Prostate gland (tissue), 2 donors: Measurements from ENCODE around the gene TENT5A. TPM values are rescaled to one million over a fixed set of nuclear protein-coding genes. Genes with fewer than 3 reads are reported as not detected.

Experiments used
- DNase-seq: peaks from one replicate; pipeline ENCODE4 v3.0.0-alpha.2; 2019; ENCODE audit warnings: low spot score
- H3K27ac ChIP-seq, 2 donors: fragments of 200-600 bp; sonication (generic); 2 replicates each; pipeline ENCODE4 v1.5.1; 2017 to 2019
- H3K27me3 ChIP-seq: fragments of 200-600 bp; sonication (generic); replicated peaks from 2 replicates; pipeline ENCODE4 v1.5.1; 2019; ENCODE audit not compliant: insufficient read depth
- H3K36me3 ChIP-seq, 2 donors: fragments of 200-600 bp; sonication (generic); 1 replicate in 1 of 2; 2 replicates in 1 of 2; pipeline versions ENCODE4 v1.5.1 to v1.8.1; 2017 to 2019
- H3K4me1 ChIP-seq: fragments of 200-600 bp; sonication (generic); replicated peaks from 2 replicates; pipeline ENCODE4 v1.5.1; 2019
- H3K4me3 ChIP-seq, 2 donors: fragments of 200-600 bp; sonication (generic); 2 replicates each; pipeline ENCODE4 v1.5.1; 2017 to 2019
- H3K9me3 ChIP-seq: fragments of 200-600 bp; sonication (generic); 2 replicates; pipeline ENCODE4 v1.5.1; 2017
- POLR2A ChIP-seq: fragments of 450-650 bp; IDR thresholded peaks from one replicate; pipeline ENCODE4 v1.6.1; 2016; ENCODE audit warnings: antibody characterized with exemption, mild to moderate bottlenecking
- POLR2AphosphoS5 ChIP-seq: sonication (generic); formaldehyde crosslinking; IDR thresholded peaks from one replicate; pipeline ENCODE4 v1.6.1; 2017; ENCODE audit warnings: antibody characterized with exemption
- WGBS: methylation state at CpG from one replicate; pipeline ENCODE4 v1.1.5; 2018; 5-methylcytosine and 5-hydroxymethylcytosine counted together
- intact Hi-C: fragments of 100-400 bp; cut with DNase I; formaldehyde crosslinking; loops from one replicate; pipeline ENCODE4 v1.14.2; 2022
- total RNA-seq, 2 donors: library from RNA; depleted of rRNA; stranded (reverse); fragments of >200 nt; gene quantifications; one replicate each; pipeline ENCODE4 v1.1.0, GENCODE V29; 2016
- TF ChIP-seq, protein P1 (sequence below), 4 experiments: fragments of 200-600 bp in 2 of 4; fragments of 450-650 bp in 2 of 4; sonication (generic) in 2 of 4; IDR thresholded peaks; 1 replicate in 3 of 4; 2 replicates in 1 of 4; pipeline ENCODE4 v1.5.1; 2016 to 2019; ENCODE audit warnings: antibody characterized with exemption in 4 of 4, mild to moderate bottlenecking in 2 of 4, moderate library complexity in 2 of 4

Gene TENT5A
- total RNA-seq, 2 donors from 2014 or later = 11.9 to 12.0 TPM

DNA sequence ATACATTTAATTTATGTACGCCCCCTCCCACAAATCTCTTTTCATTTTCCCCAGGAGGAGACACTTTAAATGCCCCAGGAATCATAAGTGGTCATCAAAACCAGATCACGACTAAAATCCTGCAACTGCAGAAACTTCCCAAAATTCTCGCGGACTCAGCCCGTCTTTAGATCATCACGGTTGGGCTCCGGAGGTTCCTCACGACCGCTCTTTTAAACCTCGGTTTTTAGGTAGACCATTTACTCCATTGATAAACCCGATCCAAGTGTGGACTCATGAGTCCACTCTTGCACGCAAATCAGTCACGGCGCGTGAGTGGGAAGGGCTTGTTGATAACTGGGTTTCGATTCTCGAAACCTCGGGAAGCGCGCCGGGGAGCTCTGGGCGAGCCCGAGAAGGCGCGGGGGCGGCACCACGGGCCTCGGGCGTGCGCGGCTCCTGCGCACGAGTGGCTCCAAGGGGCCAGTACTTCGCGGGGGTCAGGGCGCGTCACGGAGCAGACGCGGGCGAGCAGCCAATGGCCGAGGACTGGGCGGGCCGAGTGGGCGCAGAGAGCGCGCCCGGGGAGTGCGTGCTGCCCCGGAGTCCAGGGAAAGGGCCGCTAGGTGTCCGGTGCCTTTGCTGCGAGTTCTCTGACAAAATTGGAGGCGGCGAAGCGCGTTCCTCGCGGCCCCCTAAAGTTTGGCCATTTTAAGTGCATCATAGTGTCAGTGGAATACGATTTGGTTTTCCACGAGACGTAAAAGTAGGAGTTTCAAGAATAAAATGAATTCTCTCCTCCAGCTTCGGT is 635 bp upstream of the TENT5A start:
- intact Hi-C loops = loop anchor here (2.0 to 10.0 kb wide), 6 partner anchors 262 to 1538 kb away; no protein-coding TSS in a partner anchor
- WGBS = under 1% methylated on average over 57 of the region's 63 CpGs
- DNase-seq = peak; percentile 63
- H3K27me3 ChIP-seq = no peaks in the 10 kb centered on the region
- no peaks in the 10 kb centered on the region for H3K4me1 ChIP-seq
- H3K9me3 ChIP-seq = no peaks in the 10 kb centered on the region
- no peaks in the 10 kb centered on the region for H3K36me3 ChIP-seq
- peak overlapping the region; percentile 74 to 84 for H3K4me3 ChIP-seq
- TF ChIP-seq POLR2A (peak; percentile 89), POLR2AphosphoS5 (peak; percentile 45)
- TF ChIP-seq, protein P1, sequence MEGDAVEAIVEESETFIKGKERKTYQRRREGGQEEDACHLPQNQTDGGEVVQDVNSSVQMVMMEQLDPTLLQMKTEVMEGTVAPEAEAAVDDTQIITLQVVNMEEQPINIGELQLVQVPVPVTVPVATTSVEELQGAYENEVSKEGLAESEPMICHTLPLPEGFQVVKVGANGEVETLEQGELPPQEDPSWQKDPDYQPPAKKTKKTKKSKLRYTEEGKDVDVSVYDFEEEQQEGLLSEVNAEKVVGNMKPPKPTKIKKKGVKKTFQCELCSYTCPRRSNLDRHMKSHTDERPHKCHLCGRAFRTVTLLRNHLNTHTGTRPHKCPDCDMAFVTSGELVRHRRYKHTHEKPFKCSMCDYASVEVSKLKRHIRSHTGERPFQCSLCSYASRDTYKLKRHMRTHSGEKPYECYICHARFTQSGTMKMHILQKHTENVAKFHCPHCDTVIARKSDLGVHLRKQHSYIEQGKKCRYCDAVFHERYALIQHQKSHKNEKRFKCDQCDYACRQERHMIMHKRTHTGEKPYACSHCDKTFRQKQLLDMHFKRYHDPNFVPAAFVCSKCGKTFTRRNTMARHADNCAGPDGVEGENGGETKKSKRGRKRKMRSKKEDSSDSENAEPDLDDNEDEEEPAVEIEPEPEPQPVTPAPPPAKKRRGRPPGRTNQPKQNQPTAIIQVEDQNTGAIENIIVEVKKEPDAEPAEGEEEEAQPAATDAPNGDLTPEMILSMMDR (IDR thresholded peaks at IDR 0.05) = peak in 2 of 4 experiments; percentile 29 to 36
- peak overlapping the region; percentile 93 to 95 for H3K27ac ChIP-seq

DNA sequence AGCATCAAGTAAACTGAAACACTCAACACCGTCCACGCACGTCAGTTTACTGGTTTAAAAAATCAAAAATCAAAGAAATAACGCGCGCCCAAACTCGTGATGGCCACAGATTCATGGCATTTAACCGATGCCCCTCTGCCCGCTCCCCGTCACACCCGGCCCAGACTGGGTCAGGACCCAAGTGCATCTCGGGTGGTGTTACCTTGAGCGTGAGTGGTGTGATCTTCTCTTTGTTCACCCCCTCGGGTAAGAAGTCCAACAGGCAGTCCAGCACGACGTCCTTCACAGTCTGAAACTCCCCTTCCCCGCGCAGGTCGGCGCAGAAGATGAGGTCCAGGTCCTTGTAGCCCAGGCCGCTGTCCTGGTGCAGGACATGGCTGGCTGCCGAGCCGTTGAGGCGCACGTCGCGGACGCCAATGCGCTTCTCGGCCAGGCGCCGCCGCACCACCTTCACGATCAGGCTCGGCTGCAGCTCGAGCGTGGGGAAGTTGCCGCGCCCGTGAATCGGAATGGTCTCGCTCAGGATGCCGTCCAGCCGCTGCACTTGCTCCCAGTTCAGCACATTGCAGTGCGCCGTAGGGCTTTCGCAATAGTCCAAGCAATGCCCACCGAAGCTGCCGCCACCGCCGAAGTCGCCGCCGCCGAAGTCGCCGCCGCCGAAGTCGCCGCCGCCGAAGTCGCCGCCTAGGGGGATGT is 945 bp downstream of the TENT5A start:
- peak overlapping the region; percentile 74 to 84 for H3K4me3 ChIP-seq
- intact Hi-C loops = loop anchor here (2.0 to 10.0 kb wide), 7 partner anchors 263 to 1621 kb away; no protein-coding TSS in a partner anchor
- 11% methylated on average over 38 of the region's 65 CpGs for WGBS
- DNase-seq = peak; percentile 44
- no peaks in the 10 kb centered on the region for H3K4me1 ChIP-seq
- H3K27me3 ChIP-seq = no peaks in the 10 kb centered on the region
- no peaks in the 10 kb centered on the region for H3K9me3 ChIP-seq
- TF ChIP-seq POLR2A = no peak
- no peak for TF ChIP-seq POLR2AphosphoS5
- TF ChIP-seq, protein P1 (IDR thresholded peaks at IDR 0.05) = no peak
- H3K27ac ChIP-seq = peak overlapping the region; percentile 93 to 95
- H3K36me3 ChIP-seq = no peaks in the 10 kb centered on the region

DNA sequence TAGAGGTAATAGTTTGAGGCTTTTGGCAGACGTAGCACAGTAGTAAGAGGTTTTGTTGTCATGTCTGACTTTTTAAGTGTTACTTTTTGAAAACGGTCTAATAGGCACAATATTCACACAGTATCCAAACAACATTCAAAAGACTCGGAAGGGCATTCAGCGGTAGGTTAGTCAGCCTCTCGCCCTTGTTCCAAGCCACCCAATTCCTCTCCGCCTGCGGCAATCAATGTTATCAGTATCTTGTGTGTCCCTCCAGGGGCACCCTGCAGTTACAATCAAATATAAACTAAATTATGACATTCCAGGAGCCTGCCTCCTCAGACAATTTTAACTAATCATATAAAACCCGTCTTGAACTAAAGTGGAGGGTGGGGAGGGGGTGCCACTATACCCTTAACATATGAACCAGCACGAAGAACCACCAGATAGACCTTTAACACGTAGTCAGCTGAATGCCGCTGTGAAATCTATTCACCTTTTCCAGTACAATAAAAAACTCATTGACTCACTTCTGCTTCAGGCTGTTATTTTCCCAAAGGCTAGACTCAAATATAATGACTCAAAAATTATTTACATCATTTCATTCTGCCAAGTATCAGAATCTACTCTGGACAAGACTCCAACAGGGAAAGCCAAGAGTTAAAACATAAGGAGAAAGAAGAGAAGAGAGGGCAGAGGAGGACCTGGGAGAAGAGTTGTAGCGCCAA is 1.6 kb downstream of the TENT5A start:
- Histone ChIP-seq H3K4me1 (no peaks in the 10 kb centered on the region), H3K27ac (peak overlapping the region; percentile 93 to 95), H3K4me3 (peak overlapping the region; percentile 74 to 84), H3K36me3 (no peaks in the 10 kb centered on the region), H3K27me3 (no peaks in the 10 kb centered on the region), H3K9me3 (no peaks in the 10 kb centered on the region)
- 23% methylated on average over 12 of the region's 12 CpGs for WGBS
- TF ChIP-seq POLR2AphosphoS5 (no peak), POLR2A (no peak)
- TF ChIP-seq, protein P1 (IDR thresholded peaks at IDR 0.05) = no peak
- no peak for DNase-seq
- intact Hi-C loops = loop anchor here (2.0 to 10.0 kb wide), 6 partner anchors 264 to 1620 kb away; no protein-coding TSS in a partner anchor

DNA sequence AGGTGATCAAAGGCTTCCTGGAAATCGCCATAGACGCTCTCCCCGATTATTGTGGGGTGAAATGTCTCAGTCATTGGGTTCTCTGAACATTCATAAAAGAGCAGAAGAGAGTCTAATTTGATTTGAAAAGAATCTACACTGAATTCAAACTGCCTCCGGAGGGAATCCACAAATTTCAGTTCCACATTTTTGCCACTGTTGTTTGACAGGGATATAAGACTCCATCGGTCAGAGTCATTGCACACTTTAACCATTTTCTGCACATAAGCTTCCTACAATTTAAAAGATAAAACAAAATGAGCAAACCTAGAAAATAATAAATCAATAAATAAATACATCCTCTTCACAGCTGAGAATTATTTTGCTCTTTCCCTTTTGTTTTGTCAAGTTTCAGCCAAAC is 2.3 kb downstream of the TENT5A start:
- intact Hi-C loops = loop anchor here (2.0 to 10.0 kb wide), 6 partner anchors 265 to 1619 kb away; no protein-coding TSS in a partner anchor
- Histone ChIP-seq H3K4me1 (no peaks in the 10 kb centered on the region), H3K9me3 (no peaks in the 10 kb centered on the region), H3K36me3 (no peaks in the 10 kb centered on the region), H3K4me3 (peak overlapping the region; percentile 74 to 84), H3K27ac (peak overlapping the region; percentile 93 to 95), H3K27me3 (no peaks in the 10 kb centered on the region)
- WGBS = 52% methylated on average over 5 of the region's 5 CpGs
- DNase-seq = no peak
- TF ChIP-seq, protein P1 (IDR thresholded peaks at IDR 0.05) = no peak
- TF ChIP-seq POLR2AphosphoS5 = no peak
- no peak for TF ChIP-seq POLR2A
